Astrocyte of the spinal cord (primary cell): Measurements from ENCODE around the gene RTP5.

Source experiments
- DNase-seq: peaks from one replicate; pipeline ENCODE4 v3.0.0; 2011; ENCODE audit warnings: low read depth, low spot score
- H3K4me3 ChIP-seq: 2 replicates; pipeline ENCODE4 v1.5.1; 2011; ENCODE audit warnings: low read depth, mild to moderate bottlenecking, low read length, moderate library complexity
- CTCF ChIP-seq: IDR thresholded peaks from 2 replicates; pipeline ENCODE4 v1.5.1; 2012; ENCODE audit warnings: low read depth, mild to moderate bottlenecking, low read length, inconsistent platforms
- in situ Hi-C: cut with HindIII; loops from 2 replicates; pipeline ENCODE4 v1.10.0; 2017; ENCODE audit warnings: low sequenced_read_pairs

Gene RTP5

DNA sequence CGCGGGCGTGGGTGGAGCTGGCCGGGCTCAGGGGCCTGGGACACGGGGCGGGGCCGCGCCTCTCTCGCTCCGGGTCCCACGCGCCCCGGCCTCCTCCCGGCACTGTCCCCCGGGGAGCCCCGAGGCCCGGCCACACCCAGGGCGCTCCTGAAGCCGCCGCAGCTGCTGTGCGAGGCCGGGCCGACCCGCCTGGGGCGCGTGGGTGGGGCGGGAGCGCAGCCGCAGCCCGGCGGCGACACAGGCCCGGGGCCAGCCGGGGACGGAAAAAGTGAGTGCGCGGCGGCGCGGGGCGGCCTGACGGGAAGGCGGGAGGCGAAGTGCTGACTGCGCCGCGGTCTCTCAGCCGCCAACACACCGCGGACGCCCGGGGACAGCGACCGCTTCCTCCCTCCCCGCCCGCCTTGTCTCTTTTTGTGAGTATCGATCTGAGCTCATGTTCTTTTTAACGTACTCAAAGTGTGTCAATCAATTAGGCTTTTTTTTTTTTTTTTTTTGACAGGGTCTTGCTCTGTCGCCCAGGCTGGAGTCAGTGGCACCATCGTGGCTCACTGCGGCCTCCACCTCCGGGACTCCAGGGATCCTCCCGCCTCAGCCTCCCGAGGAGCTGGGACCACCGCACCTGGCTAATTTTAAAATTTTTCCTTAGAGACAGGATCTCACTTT, 25.3 kb upstream of the RTP5 start:
- peak; percentile 14 for DNase-seq
- in situ Hi-C loops: no loop called here
- TF ChIP-seq CTCF: no peak

GRCh38 chr2:241844831-241845578, 24.5 kb upstream of the RTP5 start:
- in situ Hi-C loops: no loop called here
- H3K4me3 ChIP-seq: no peak overlapping the region
- DNase-seq: no peak
- TF ChIP-seq CTCF: no peak

More for the DNA sequence above, 25.3 kb upstream of the RTP5 start:
- H3K4me3 ChIP-seq: peak overlapping the region; percentile 13

GRCh38 chr2:241846406-241846805, 23.1 kb upstream of the RTP5 start:
- in situ Hi-C loops: no loop called here
- no peak overlapping the region for H3K4me3 ChIP-seq
- DNase-seq: no peak
- TF ChIP-seq CTCF: no peak

DNA sequence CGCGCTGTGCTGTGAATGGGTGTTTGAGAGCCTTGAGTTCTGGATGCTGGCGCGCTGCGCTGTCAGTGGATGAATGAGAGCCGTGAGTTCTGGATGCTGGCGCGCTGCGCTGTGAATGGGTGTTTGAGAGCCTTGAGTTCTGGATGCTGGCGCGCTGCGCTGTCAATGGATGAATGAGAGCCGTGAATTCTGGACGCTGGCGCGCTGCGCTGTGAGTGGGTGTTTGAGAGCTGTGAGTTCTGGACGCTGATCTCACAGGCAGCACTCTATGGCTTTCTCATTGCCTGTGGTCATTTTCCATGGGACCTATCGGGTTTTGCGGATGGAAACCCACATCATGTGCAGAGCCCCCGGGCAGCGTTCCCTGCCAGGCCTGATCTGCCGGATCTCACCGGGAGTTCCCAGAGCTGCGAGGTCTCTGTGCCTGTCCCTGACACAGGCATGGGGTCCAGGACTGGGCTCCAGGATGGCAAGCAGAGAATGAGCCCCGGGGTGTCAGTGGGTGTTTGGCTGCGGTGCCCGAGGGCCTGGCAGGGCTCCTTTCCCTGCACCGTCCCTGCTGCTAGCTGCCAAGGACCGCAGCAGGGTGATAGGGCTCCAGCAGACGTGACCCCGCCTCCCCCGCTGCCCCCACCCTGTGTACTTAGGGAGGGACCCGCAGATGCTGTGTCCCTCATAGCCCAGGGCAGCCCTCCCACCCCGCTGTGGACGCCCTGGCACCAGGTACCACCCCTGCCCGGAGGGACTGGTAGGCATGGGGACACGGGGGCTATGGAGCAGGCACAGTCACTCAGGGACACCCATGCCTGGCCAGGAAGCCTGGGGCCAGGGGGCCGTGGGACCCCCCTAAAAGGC, 20.5 kb upstream of the RTP5 start:
- no peak for TF ChIP-seq CTCF
- in situ Hi-C loops: no loop called here
- no peak overlapping the region for H3K4me3 ChIP-seq
- no peak for DNase-seq

- in situ Hi-C loops: no loop called here
Observed at GRCh38 chr2:241849616-241850543, 19.6 kb upstream of the RTP5 start.

More at GRCh38 chr2:241849616-241850543, 19.6 kb upstream of the RTP5 start:
- no peak for DNase-seq
- no peak overlapping the region for H3K4me3 ChIP-seq
- no peak for TF ChIP-seq CTCF
